Measurements from ENCODE around the gene FBXW2. TPM values are rescaled to one million over a fixed set of nuclear protein-coding genes. Genes with fewer than 3 reads are reported as not detected.

Gene FBXW2
- polyA plus RNA-seq, 1 of the 3 experiments (the other 2 are of a cell fraction) = 40.1 TPM

DNA sequence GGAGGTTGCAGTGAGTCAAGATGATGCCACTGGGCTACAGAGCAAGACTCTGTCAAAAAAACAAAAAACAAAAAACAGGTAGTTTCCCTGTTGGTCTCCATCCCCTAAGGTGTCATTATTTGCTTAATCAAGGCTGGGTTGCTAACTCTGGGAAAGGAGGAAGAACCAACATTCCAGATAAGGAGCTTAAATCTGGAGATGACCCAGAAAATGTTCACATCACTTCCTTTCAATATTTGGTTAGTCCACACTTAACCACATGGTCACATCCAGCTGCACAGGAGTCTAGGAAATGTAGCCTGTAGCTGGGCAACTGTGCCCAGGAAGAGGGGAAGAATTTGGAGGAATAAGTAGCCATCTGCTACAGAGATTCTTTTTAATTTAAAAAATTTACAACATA, 53.1 kb downstream of the FBXW2 start:
- CTCF ChIA-PET = no interaction called here
- H3K9ac ChIP-seq = no peak overlapping the region
- DNase-seq = no peak

DNA sequence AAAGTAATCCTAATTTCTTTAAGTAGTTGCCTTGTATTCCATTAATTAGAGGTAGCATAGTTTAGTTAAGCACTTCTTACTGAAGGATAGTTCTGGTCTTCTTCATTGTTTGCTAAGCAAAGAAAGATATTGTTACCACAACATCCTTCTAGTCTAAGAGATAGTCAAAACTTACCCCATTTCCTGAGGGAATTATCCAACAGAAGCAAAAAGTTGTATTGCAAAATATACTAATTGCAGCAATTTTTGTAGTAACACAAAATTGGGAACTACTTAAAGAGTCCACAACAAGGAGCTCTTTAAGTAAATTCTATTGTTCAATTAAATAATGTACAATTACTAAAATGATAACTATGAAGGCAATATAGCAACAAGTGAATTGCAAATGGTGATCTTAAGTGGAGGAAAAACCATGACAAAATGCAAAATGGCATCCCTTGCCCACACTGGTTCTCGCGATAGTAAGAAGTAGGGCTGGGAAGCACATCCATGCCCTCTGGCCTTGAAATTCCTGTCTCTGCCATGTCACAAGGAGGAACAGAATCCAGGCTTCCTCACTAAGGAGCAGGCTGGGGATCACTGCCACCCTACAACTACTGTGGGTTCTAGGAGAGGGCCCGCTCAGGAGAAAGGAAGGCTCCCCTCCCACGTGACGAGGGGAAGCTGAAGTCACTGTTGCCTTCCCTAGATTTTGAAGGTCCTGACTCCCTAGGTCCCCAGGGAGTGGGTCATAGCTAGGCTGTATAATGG, 55.6 kb downstream of the FBXW2 start:
- Histone ChIP-seq H3K27me3 (ENCODE audit: insufficient read depth) (no peaks in the 10 kb centered on the region), H3K9me3 (no peaks in the 10 kb centered on the region), H3K36me3 (replicated peaks in 1 of 2; ENCODE audit: control insufficient read depth in 1 of 2, insufficient read depth in 2 of 2, low read length in 1 of 2) (no peaks in the 10 kb centered on the region), H3K79me2 (ENCODE audit: insufficient read depth) (no peaks in the 10 kb centered on the region), H3K4me3 (ENCODE audit: low read depth in 2 of 2, low read length in 1 of 2) (no peak overlapping the region), H3K9ac (no peak overlapping the region), H3K4me2 (no peak overlapping the region), H4K20me1 (ENCODE audit: insufficient read depth) (no peaks in the 10 kb centered on the region), H3K4me1 (ENCODE audit: control insufficient read depth in 1 of 2, insufficient read depth in 2 of 2, low read depth in 1 of 2, low read length in 1 of 2) (peaks cover 0 to 7% of the 10 kb centered on the region in 2 experiments; a peak in 1 of 4 replicates), H3K27ac (ENCODE audit: low read depth in 2 of 2, low read length in 1 of 2) (no peak overlapping the region), H3F3A (replicated peaks; ENCODE audit: insufficient read depth) (peaks cover 6% of the 10 kb centered on the region), H2AFZ (ENCODE audit: low read depth) (no peak overlapping the region), H3K9me2 (no peaks in the 10 kb centered on the region)
- 96% methylated on average over 5 of the region's 5 CpGs for WGBS (ENCODE audit: low lambda C conversion rate)
- TF ChIP-seq, protein P1, sequence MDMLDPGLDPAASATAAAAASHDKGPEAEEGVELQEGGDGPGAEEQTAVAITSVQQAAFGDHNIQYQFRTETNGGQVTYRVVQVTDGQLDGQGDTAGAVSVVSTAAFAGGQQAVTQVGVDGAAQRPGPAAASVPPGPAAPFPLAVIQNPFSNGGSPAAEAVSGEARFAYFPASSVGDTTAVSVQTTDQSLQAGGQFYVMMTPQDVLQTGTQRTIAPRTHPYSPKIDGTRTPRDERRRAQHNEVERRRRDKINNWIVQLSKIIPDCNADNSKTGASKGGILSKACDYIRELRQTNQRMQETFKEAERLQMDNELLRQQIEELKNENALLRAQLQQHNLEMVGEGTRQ (IDR thresholded peaks at IDR 0.05; ENCODE audit: borderline replicate concordance, low read depth, low read length) = no peak
- TF ChIP-seq NFIC (IDR thresholded peaks at IDR 0.05; ENCODE audit: borderline replicate concordance) = no peak
- TF ChIP-seq YY1 (IDR thresholded peaks at IDR 0.05; ENCODE audit: low read depth) = no peak
- no peak for TF ChIP-seq RCOR1 (IDR thresholded peaks at IDR 0.05; ENCODE audit: low read length)
- TF ChIP-seq, protein P2, sequence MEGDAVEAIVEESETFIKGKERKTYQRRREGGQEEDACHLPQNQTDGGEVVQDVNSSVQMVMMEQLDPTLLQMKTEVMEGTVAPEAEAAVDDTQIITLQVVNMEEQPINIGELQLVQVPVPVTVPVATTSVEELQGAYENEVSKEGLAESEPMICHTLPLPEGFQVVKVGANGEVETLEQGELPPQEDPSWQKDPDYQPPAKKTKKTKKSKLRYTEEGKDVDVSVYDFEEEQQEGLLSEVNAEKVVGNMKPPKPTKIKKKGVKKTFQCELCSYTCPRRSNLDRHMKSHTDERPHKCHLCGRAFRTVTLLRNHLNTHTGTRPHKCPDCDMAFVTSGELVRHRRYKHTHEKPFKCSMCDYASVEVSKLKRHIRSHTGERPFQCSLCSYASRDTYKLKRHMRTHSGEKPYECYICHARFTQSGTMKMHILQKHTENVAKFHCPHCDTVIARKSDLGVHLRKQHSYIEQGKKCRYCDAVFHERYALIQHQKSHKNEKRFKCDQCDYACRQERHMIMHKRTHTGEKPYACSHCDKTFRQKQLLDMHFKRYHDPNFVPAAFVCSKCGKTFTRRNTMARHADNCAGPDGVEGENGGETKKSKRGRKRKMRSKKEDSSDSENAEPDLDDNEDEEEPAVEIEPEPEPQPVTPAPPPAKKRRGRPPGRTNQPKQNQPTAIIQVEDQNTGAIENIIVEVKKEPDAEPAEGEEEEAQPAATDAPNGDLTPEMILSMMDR (IDR thresholded peaks at IDR 0.05) = no peak
- no peak for TF ChIP-seq SIN3A (IDR thresholded peaks at IDR 0.05; ENCODE audit: borderline replicate concordance, low read depth, low read length)
- CTCF ChIA-PET = no interaction called here
- POLR2A ChIA-PET = no interaction called here
- no peak for DNase-seq

More for the DNA sequence above, 53.1 kb downstream of the FBXW2 start:
- POLR2A ChIA-PET = no interaction called here
- Histone ChIP-seq H3K79me2 (ENCODE audit: insufficient read depth) (no peaks in the 10 kb centered on the region), H2AFZ (ENCODE audit: low read depth) (0 out of 2 replicates have a peak overlapping the region, but pooled peaks have one; percentile 6), H3K4me2 (no peak overlapping the region), H3K4me1 (ENCODE audit: control insufficient read depth in 1 of 2, insufficient read depth in 2 of 2, low read depth in 1 of 2, low read length in 1 of 2) (peaks cover 0 to 3% of the 10 kb centered on the region in 2 experiments; a peak in 1 of 4 replicates), H3K9me3 (no peaks in the 10 kb centered on the region), H3K36me3 (replicated peaks in 1 of 2; ENCODE audit: control insufficient read depth in 1 of 2, insufficient read depth in 2 of 2, low read length in 1 of 2) (no peaks in the 10 kb centered on the region), H3K4me3 (ENCODE audit: low read depth in 2 of 2, low read length in 1 of 2) (no peak overlapping the region), H3K27ac (ENCODE audit: low read depth in 2 of 2, low read length in 1 of 2) (no peak overlapping the region), H3K27me3 (ENCODE audit: insufficient read depth) (no peaks in the 10 kb centered on the region), H3K9me2 (no peaks in the 10 kb centered on the region), H4K20me1 (ENCODE audit: insufficient read depth) (no peaks in the 10 kb centered on the region), H3F3A (replicated peaks; ENCODE audit: insufficient read depth) (peaks cover 10% of the 10 kb centered on the region)
- TF ChIP-seq, protein P3, sequence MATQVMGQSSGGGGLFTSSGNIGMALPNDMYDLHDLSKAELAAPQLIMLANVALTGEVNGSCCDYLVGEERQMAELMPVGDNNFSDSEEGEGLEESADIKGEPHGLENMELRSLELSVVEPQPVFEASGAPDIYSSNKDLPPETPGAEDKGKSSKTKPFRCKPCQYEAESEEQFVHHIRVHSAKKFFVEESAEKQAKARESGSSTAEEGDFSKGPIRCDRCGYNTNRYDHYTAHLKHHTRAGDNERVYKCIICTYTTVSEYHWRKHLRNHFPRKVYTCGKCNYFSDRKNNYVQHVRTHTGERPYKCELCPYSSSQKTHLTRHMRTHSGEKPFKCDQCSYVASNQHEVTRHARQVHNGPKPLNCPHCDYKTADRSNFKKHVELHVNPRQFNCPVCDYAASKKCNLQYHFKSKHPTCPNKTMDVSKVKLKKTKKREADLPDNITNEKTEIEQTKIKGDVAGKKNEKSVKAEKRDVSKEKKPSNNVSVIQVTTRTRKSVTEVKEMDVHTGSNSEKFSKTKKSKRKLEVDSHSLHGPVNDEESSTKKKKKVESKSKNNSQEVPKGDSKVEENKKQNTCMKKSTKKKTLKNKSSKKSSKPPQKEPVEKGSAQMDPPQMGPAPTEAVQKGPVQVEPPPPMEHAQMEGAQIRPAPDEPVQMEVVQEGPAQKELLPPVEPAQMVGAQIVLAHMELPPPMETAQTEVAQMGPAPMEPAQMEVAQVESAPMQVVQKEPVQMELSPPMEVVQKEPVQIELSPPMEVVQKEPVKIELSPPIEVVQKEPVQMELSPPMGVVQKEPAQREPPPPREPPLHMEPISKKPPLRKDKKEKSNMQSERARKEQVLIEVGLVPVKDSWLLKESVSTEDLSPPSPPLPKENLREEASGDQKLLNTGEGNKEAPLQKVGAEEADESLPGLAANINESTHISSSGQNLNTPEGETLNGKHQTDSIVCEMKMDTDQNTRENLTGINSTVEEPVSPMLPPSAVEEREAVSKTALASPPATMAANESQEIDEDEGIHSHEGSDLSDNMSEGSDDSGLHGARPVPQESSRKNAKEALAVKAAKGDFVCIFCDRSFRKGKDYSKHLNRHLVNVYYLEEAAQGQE (IDR thresholded peaks at IDR 0.05; ENCODE audit: low read depth, low read length) = no peak
- TF ChIP-seq CHD2 (IDR thresholded peaks at IDR 0.05; ENCODE audit: low read length, partially characterized antibody) (no peak), FOSL2 (IDR thresholded peaks at IDR 0.05; ENCODE audit: borderline replicate concordance, low read depth) (no peak), RAD21 (IDR thresholded peaks at IDR 0.05; ENCODE audit: low read length) (no peak), NRF1 (IDR thresholded peaks at IDR 0.05; ENCODE audit: low read depth, low read length) (no peak), RFX5 (IDR thresholded peaks at IDR 0.05; ENCODE audit: low read length) (no peak), GABPA (IDR thresholded peaks at IDR 0.05; ENCODE audit: low read depth) (no peak), TEAD4 (IDR thresholded peaks at IDR 0.05; ENCODE audit: borderline replicate concordance, insufficient read depth) (no peak), TCF12 (IDR thresholded peaks at IDR 0.05) (no peak)
- TF ChIP-seq, protein P2 (IDR thresholded peaks at IDR 0.05) = no peak
